WTC11 (cell line): ENCODE results near the gene RASGRF2.
"Not testable (repeated sequence)": the region's sequence is repeated elsewhere in the genome, so short reads cannot be mapped to it uniquely, and the experiment has no call there.

Source experiments
- ATF2 ChIP-seq: sonication (generic); formaldehyde crosslinking; IDR thresholded peaks from 2 replicates; pipeline ENCODE4 v1.8.1; 2022; ENCODE audit warnings: low read depth, missing genetic modification reagents, borderline replicate concordance
- CTCF ChIP-seq: fragments of 200-600 bp; IDR thresholded peaks from 2 replicates; pipeline ENCODE4 v1.8.0; 2022; ENCODE audit warnings: antibody characterized with exemption
- ESRRA ChIP-seq: sonication (generic); formaldehyde crosslinking; IDR thresholded peaks from 2 replicates; pipeline ENCODE4 v1.8.1; 2022; ENCODE audit warnings: mild to moderate bottlenecking, missing genetic modification reagents, borderline replicate concordance
- GABPB1 ChIP-seq: sonication (generic); formaldehyde crosslinking; IDR thresholded peaks from 2 replicates; pipeline ENCODE4 v1.8.1; 2023; ENCODE audit warnings: mild to moderate bottlenecking, missing genetic modification reagents
- MAX ChIP-seq: sonication (generic); formaldehyde crosslinking; IDR thresholded peaks from 2 replicates; pipeline ENCODE4 v1.8.0; 2022; ENCODE audit warnings: mild to moderate bottlenecking, missing genetic modification reagents
- RELA ChIP-seq: sonication (generic); formaldehyde crosslinking; IDR thresholded peaks from 2 replicates; pipeline ENCODE4 v1.8.1; 2022; ENCODE audit warnings: missing genetic modification reagents, mild to moderate bottlenecking, borderline replicate concordance
- USF2 ChIP-seq: sonication (generic); formaldehyde crosslinking; IDR thresholded peaks from 2 replicates; pipeline ENCODE4 v1.8.1; 2023; ENCODE audit warnings: mild to moderate bottlenecking, missing genetic modification reagents, moderate library complexity
- ZSCAN18 ChIP-seq: fragments of 250-450 bp; sonication (Bioruptor Pico); IDR thresholded peaks from 2 replicates; pipeline ENCODE4 v2.1.2; 2022; ENCODE audit warnings: mild to moderate bottlenecking, moderate library complexity

- TF ChIP-seq ESRRA (CRISPR knock-in tag); CTCF; ZSCAN18 (CRISPR knock-in tag); ATF2 (CRISPR knock-in tag); USF2; MAX (CRISPR knock-in tag); RELA (CRISPR knock-in tag); GABPB1 (CRISPR knock-in tag): not testable (repeated sequence)
Measured at GRCh38 chr5:81018608-81019007, 58.4 kb downstream of the RASGRF2 start.
